GM19328 (cell line): ENCODE measurements around the gene AFF3.

Experiments used
- ATAC-seq: cut with Tn5 transposase; IDR thresholded peaks from one replicate; pipeline ENCODE4 v1.9.1; 2021; ENCODE audit warnings: mild to moderate bottlenecking, moderate library complexity; ENCODE audit not compliant: unreplicated experiment

Gene AFF3

DNA sequence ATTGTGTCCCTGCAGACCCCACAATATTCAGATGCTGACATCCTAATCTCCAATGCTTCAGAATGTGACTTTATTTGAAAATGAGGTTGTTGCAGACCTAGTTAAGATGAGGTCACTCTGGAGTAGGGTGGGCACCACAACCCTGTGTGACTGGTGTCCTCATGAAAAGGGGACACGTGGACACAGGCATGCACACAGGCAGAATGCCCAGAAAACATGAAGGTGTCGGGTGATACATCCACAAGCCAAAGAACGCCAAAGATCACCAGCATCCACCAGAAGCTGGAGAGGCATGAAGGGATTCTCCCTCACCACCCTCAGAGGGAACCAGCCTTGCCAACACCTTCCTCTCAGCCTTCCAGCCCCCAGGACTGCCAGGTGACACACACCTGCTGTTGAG lies 69.3 kb downstream of the AFF3 start:
- ATAC-seq: no peak

DNA sequence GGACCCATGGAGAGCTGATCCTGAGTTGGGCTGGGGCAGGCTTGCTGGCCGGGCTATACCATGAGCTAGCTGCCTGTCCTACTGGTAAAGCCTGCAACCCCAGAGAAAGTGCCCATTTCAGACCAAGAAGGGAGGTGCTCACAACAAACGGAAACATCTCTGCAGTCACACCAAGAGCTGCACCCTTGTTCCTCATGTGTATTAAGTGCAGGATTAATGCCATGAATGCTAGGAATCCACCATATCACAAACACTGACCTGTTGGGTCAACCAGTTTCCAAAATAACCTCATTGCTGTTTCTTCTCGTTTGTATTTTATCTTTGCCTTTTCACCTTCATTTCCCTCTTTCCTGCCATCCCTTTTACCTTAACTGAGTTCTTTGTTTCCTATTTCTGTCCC lies 69.9 kb downstream of the AFF3 start:
- ATAC-seq: no peak

DNA sequence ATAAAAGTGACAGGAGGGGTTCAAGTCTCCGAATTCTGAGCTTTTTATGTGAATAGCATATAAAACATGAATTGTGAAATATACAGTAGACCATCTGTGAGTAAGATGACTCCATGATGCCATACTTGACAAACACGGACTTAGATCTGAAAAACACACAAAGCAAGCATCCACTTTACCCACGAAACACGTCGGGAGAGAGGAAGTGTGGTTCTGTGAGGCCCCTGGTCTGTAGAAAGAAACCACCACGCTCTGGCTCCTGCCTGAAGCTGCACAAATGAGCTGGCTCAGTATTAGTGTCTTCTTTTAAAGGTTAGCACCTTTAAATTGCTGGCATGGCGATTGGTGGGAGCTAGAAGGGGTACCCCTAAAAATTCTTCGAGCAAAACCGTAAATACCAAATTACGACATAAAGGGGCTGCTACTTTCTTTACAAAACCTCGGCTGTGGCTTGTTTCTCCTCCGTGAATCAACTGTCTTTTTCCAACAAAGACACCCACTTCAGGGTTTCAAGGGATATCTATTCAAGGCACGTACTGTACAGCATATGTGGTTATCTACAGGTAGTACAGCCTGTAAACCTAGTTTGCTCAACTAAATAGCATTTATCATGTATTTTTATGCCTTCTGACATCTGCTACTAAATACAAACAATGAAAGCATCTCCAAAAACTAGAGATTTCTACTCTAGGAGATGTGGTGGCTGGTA lies 70.9 kb downstream of the AFF3 start:
- no peak for ATAC-seq

DNA sequence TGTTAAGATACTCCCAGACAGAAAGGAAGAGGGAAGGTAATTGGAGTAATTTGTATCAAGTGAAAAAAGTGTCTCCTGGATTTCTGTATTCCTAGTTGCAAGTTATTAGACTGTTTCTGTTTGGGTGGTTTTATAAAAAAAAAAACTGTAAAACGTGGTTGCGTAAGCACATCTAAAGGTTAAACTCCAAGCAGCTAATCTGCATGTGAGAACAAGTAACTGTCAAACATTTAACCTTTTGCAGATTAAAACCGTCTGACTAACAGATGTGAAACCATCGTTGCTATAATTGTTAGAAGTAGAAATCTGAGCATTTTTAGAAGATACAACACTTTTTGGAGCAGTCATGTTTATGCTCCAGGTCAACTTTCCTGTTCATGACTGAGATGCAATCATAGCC lies 72.3 kb downstream of the AFF3 start:
- no peak for ATAC-seq

DNA sequence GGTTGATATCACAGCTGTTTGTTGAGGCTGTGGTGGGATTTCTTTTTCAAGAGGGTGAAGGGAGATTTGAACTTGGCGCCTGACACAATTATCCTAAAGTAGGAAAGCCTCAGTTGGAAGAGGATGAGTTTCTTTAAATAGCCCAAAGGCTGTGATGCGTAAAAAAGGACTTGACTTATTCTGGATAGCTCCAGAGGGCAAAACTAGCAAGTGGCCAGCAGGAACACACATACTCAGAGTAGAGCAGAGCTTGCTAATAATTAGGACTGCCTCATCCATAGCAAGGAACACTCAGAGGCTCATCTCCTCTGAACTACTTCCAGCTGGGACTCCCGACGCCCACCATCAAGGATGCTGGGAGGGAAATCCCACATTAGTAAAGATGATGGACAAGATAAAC lies 74.0 kb downstream of the AFF3 start:
- no peak for ATAC-seq

DNA sequence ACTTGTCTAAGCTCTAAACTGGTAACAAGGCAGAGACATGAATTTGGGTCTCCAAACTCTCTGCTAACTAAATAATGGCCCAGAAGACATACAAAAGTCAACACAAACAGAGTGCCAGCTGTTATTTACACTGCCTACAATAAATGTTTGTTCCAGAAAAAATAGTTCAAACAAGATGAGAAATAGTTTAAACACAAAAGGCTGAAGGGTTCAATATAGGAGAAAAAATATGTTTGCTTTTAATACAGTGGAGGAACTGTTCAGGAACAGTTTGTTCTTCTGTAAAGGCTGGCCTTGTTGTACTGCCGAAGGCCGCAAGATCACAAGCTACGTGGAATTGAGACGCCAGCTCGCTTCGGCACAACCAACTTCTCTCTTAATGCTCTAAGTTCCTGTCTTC lies 74.6 kb downstream of the AFF3 start:
- no peak for ATAC-seq

DNA sequence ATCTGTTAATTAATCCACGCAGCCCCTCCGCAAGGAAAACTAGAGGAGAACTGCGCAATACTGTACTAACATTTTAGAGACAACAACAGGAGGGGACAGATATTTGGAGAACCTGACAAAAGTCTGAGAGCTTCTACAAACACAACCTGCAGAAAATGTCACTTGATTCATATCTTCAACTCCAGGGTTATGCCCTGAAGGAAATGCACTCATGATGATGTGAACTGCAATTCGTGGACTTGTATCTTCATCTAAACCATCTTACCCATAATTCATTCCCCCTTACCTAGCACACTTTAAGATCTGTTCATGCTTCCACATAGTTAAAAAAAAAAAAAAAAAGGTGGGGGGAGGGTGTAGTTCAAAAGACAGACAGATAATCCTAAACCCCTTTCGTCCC lies 75.5 kb downstream of the AFF3 start:
- ATAC-seq: no peak

DNA sequence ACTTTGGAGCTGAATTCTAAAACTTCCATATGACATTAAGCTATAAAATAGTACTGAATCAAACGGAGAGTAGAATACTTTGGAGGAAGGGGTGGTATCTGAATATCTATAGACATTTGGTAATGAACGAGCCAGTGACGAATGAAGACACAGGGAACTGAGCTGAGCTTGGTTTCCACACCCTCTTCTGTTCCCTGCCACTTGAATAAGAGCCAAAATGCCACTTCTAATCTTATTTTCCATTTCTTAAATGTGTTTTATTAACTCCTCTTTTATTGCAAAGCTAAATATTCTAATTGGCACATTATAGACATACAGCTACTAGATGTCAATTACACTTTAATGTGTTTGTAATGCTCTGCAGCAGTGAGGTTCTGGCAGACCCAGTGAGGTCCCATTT lies 76.1 kb downstream of the AFF3 start:
- no peak for ATAC-seq

DNA sequence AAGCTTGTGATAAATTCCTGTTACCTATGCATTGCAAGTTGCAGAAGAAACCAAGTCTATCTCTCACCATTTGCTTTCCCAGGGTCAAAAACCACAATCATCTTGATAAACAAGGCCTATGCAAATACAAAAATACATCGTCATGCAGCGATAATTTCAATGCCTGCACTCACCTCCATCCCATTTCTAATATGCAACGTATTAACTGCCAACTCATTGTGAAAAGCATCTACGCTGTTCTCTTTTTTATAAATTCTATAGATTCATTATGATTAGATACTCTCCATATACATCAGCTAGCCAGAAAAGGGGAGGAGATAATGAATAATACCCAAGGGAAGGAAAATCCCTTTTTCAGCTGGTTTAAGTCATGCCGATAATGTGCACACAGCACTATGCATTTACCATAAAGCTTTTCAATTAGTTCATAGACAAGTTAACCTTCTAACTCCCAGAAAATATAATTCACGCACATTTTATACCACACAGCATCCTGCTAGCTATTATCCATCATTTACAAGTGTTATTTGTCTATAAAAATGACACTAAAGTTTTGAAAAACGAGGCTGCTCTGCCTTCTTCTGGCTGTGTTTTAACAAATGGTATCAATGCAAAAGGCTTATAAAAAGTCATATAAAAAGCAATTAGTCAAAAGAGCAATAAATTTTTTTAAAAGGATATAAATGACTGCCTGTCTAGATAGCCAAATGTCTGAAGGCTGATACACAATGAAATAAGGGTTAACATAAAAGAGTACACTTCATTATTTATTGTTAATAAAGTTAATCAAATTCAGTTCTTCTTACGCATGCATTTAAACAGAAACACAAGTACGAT lies 77.6 kb downstream of the AFF3 start:
- no peak for ATAC-seq

DNA sequence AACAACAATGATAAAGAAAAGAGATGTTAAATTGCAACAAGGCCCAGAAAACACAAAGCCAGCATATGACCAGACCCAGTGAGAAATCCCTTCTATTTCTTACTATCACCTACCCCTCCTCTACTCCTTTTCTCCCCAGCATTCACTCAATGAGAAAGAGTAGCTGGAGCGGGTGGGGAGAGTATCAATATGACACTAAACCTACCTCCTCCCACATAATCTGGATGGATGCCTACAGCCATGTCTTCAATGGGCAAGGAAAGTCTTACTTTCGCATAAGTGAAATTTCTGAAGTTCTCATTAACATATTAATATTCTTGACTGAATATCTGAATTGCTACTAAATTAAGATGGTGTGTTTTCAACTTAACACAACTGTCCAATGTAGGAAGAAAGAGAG lies 78.2 kb downstream of the AFF3 start:
- ATAC-seq: no peak

DNA sequence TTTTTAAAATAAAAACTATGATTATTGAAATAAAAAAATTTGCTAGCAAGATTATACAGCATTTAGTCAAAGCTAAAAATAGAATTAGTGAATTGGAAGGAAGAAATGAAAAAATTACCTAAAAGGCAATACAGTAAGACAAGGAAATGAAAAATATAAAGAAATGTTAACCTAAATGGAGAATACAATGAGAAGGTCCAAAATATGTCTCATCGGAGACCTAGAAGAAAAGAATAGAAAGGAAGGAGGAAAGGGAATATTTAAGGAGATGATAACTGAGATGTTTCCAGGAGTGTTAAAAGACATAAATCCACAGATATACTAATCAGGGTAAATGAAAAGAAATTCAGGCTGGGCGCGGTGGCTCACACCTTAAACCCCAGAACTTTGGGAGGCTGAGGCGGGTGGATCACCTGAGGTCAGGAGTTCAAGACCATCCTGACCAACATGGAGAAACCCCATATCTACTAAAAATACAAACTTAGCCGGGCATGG lies 78.9 kb downstream of the AFF3 start:
- ATAC-seq: no peak

DNA sequence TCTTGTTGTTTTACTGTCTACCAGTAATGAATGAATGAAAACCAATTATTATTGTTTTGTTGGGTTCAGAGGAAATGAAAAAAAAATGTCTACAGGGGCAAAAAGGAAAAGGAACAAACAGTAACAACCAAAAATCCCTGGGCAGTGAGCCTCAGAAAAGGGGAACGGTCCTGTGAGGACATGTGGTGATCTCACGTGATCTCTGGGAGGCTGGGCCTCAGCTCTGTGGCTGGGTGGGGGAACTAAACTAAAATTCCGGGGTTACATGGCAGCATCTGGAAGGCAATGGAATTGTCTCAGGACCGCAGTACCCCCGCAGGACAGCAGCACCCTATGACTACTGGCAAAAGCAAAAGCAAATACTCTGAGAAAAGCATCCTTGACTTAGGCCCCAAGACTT lies 80.1 kb downstream of the AFF3 start:
- ATAC-seq: no peak

DNA sequence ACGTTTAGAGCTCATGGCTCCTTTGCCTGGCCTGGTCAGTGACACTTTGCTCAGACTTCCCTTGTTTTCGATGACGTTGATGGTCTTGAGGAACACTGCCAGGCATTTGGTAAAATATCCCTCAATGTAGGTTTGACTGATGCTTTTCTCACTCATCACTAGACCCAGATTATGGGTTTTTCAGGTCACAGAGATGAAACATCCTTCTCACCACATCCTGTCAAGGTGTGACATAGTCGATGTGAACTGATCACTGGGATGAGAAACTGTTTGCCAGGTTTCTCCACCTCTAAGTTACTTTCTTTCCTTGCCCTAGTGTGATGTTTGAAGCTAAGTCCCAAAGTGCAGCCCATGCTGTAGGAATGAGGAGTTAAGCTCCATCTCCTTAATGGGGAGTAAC lies 81.5 kb downstream of the AFF3 start:
- no peak for ATAC-seq

DNA sequence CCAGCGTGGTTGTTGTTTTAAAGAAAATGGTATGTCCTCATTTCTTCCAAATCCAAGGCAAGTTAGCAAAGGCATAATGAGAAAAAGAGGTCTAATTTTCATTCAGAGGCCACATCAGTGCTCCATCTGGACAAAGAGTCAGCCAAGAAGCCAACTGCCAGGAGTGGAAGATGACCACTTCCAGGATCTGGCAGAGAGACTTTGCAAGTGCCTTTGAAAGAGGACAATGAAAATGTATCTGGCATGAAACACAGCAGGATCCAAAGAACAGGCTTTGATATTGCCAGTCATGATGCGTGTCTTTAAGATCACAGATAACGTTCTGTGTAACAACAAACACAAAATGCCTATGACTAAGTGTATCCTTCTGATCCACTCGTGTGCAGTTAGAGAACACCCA lies 82.8 kb downstream of the AFF3 start:
- ATAC-seq: no peak

DNA sequence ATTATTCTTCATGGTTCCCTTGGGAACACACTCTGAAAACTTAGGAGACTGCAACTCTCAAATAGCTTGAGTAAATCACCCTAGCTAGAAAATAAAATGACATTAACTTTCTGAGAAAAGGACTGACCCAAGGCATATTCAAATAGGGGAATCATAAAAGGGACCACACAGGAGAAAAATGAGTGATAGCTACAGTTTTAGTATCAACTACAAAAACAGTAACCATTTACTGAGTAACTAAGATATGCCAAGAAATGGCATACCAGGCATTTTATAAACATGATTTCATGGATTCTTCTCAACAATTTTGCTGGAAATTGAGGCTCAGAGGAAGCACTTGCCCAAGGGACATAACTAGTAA lies 84.5 kb downstream of the AFF3 start:
- ATAC-seq: no peak

DNA sequence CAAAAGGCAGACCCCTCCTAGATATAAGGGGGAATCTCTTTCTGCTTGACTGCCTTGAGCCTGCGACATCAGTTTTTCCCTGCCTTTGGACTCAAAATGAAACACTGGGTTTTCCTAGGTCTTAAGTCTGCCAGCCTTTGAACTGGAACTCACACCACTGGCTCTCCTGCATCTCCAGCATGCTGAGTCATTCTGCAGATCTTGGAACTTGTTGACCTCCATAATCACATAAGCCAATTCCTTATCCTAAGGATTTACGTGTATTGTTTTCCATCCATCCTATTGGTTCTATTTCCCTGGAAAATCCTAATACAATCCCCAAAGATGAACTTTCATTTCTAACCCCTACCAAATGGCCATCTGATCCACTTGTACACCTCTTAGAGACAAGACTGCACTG lies 88.0 kb downstream of the AFF3 start:
- ATAC-seq: no peak

DNA sequence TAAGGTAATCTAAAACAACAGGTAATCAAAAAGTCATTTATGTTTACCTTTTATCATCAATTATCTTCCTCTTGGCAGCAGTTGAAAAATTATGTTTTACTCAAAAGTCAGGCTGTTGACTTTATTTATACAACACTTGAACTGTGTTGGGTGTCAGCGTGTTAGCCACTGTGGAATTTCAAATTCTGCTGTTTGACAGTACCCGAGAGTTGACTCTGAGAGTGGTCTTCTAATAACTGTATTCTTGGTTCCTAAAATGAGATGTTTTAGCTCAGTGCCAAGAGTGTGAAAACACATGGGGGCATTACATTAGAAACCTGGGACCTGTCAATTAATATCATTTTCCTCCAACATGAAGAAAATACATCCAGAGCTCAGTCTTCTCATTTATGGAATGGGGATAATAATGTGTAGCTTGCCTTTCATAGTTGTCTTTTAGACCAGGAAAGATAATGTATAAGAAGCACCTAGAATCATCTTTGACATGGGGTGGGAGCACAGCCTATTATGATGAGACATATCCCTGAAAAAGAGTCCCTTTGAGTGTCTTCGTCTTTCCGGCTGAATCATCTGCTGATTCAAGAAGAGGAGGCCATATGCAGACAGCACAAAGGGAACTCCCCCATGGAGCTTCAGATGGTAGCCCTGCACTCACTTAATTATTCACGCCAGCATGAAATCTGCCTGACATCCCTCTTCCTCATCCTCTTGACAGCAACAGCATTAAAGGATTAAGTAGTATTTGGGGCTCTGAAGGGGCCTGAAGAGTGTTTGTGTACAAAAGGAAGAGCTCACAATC lies 89.1 kb downstream of the AFF3 start:
- no peak for ATAC-seq

DNA sequence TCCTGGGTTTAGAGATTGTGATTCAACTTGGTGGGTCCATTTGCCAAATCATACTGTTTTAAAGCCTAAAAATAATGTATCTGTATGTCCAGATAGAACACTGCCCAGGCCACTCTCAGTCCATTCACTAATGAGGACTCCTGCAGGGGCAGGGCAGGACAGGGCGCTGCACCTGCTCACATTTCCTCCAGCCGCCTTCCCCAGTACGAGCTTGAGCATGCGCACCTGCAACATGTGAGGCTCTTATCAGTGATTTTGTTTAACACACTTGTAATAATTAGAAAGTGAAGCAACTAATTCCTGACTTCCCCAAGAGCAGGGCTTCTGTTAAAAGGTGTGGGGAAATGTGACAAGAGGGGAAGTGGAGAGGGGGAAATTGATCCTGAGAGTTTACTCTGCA lies 89.7 kb downstream of the AFF3 start:
- no peak for ATAC-seq

DNA sequence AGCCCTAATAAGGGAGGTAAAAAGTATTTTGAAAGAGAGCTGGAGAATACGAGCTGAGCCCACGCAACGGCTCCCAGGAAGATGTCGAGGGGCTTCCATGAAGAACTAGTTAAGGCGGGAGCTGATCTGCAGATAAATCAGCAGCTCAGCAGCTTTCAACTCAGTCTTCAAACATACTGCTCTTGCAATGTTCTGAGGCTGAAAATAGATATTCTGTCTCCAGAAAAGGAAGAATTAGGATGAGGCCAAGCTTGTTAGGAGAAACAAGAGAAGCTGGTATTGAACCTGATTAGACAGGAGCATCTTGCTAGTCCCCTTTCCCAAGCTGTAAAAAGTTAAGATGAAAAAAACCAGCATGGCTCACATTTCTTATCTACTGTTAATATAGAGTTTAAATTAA lies 91.1 kb downstream of the AFF3 start:
- no peak for ATAC-seq

DNA sequence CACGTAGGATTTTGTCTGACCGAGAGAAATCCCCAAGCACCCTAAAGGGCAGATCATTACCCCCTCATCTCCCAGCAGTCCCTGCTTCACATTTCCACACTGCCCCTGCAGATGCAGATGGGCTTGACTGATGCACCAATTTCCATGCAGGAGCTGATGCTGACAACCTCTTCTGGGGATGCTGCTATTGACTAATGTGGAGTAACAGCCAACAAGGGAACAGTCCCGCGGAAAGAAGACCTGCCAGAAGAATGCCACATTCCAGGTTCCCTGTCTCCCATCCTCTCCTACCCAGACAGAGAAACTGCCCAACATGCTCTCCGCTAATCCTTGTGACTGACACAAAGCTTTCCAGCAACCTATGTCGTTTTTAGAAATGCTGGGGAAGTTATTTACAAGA lies 91.7 kb downstream of the AFF3 start:
- ATAC-seq: no peak
